LNCaP clone FGC (cell line): Measurements from ENCODE around the gene IPO9.
"Not testable (repeated sequence)": the region's sequence is repeated elsewhere in the genome, so short reads cannot be mapped to it uniquely, and the experiment has no call there.

Experiments used
- DNase-seq: peaks from one replicate; pipeline ENCODE4 v3.0.0-alpha.2; 2011; ENCODE audit warnings: low read depth
- H3K4me3 ChIP-seq: 2 replicates; pipeline ENCODE4 v1.5.1; 2011; ENCODE audit warnings: mild to moderate bottlenecking, low read depth, low read length, control low read depth
- TF ChIP-seq, protein P1 (sequence below): IDR thresholded peaks from 2 replicates; pipeline ENCODE4 v1.5.1; 2012; ENCODE audit warnings: mild to moderate bottlenecking; ENCODE audit not compliant: control insufficient read depth, insufficient read depth; ENCODE audit errors: extremely low read depth

IPO9 gene

DNA sequence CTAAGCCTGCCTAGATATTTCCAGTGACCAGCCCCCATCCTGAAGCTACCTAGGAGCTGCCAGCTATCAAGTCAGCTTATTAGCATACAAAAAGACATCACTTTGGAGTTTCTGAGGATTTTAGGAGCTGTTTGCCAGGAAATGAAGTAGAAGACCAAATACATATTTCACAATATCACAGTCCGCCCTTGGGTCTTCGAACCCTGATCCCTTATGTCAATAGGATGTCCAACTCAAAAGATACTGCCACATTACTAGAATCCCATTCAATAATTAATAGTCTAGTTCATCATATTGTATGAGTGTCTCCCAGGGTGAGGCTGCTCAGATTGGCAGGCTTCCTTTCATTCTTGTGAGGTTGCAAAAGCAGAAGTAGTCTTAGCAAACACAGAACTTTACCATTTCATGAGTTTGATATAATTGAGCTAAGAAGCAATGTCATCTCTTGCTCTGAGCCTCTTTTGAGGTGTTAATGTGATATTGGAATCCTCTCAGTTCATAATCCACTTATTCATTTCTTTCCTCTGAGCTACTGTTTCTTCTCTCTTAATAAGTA lies 13.6 kb downstream of the IPO9 start:
- no peak for DNase-seq
- no peak overlapping the region for H3K4me3 ChIP-seq
- TF ChIP-seq, protein P1, sequence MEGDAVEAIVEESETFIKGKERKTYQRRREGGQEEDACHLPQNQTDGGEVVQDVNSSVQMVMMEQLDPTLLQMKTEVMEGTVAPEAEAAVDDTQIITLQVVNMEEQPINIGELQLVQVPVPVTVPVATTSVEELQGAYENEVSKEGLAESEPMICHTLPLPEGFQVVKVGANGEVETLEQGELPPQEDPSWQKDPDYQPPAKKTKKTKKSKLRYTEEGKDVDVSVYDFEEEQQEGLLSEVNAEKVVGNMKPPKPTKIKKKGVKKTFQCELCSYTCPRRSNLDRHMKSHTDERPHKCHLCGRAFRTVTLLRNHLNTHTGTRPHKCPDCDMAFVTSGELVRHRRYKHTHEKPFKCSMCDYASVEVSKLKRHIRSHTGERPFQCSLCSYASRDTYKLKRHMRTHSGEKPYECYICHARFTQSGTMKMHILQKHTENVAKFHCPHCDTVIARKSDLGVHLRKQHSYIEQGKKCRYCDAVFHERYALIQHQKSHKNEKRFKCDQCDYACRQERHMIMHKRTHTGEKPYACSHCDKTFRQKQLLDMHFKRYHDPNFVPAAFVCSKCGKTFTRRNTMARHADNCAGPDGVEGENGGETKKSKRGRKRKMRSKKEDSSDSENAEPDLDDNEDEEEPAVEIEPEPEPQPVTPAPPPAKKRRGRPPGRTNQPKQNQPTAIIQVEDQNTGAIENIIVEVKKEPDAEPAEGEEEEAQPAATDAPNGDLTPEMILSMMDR: no peak

- DNase-seq: no peak
- no peak overlapping the region for H3K4me3 ChIP-seq
- TF ChIP-seq, protein P1: no peak
These were observed 16.6 kb downstream of the IPO9 start for GRCh38 chr1:201845331-201846083.

DNA sequence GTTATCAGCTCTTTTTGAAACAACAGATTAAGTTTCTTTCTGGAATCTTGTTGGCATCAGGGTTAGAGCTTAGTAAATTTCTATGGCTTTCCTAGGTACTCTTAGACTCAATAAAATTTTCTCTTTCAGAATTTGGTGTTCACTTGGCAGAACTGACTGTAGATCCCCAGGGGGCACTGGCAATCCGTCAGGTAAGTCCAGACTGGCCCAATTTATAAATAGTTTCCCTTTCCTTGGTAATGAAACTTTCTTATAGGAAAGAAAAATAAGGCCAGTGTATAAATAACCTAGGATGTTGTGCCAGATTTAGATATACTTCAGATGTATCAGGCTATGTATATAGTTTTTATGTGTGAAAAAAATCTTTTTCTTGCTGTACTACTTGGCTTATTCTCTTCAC lies 18.2 kb downstream of the IPO9 start:
- TF ChIP-seq, protein P1: no peak
- H3K4me3 ChIP-seq: no peak overlapping the region
- no peak for DNase-seq

GRCh38 chr1:201848230-201848629 lies 19.3 kb downstream of the IPO9 start:
- DNase-seq: no peak
- no peak overlapping the region for H3K4me3 ChIP-seq
- TF ChIP-seq, protein P1: no peak

- TF ChIP-seq, protein P1: no peak
- DNase-seq: no peak
- H3K4me3 ChIP-seq: no peak overlapping the region
These were observed 20.6 kb downstream of the IPO9 start for GRCh38 chr1:201849372-201850052.

GRCh38 chr1:201850053-201850397 lies 21.1 kb downstream of the IPO9 start:
- DNase-seq: peak; percentile 28
- TF ChIP-seq, protein P1: no peak
- H3K4me3 ChIP-seq: no peak overlapping the region

DNA sequence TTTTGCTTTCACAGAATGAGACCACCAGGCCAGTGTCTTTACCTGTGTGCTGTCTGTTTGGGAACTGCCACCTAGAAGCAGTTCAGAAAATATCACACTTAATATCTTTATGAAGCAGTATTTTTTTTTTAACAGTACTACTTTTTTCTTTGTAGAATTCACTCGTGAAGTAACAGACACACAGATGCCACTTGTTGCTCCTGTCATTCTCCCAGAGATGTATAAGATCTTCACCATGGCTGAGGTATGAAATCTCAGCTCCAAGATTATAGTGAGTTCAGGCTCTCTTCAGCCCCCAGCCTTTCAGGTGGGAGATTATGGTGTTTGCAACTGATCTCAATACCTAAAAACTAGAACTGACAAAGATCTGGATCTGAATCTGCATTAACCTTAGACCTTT lies 23.0 kb downstream of the IPO9 start:
- H3K4me3 ChIP-seq: no peak overlapping the region
- TF ChIP-seq, protein P1: no peak
- no peak for DNase-seq

DNA sequence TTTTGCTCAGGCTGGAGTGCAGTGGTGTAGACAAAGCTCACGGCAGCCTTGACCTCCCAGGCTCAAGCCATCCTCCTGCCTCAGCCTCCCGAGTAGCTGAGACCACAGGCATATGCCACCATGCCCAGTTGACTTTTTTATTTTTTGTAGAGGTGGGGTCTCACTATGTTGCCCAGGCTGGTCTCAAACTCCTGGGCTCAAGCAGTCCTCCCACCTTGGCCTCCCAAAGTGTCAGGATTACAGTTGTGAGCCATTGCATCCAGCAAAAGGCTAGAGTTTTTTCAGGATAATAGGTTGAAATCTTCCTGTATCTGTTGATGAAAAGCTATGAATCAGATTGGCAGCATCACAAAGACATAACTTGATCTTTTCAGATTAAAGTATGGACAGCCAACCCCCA lies 27.8 kb downstream of the IPO9 start:
- not testable (repeated sequence) for H3K4me3 ChIP-seq, DNase-seq
